Measurements from ENCODE around the gene RAB11B.
A peak's percentile ranks its signal among the peaks of the same experiment; 100 is the strongest.

Gene RAB11B

GRCh38 chr19:8391198-8392016 lies 1.2 kb downstream of the RAB11B start:
- no peak for TF ChIP-seq CTCF (IDR thresholded peaks at IDR 0.05; ENCODE audit: low read depth, low read length)
- H3K4me3 ChIP-seq (ENCODE audit: low read depth, low read length), result 0 out of 2 replicates have a peak overlapping the region, but pooled peaks have one; percentile 20

GRCh38 chr19:8392017-8392591 lies 1.9 kb downstream of the RAB11B start:
- H3K4me3 ChIP-seq (ENCODE audit: low read depth, low read length), result no peak overlapping the region
- TF ChIP-seq CTCF (IDR thresholded peaks at IDR 0.05; ENCODE audit: low read depth, low read length), result no peak

- TF ChIP-seq CTCF (IDR thresholded peaks at IDR 0.05; ENCODE audit: low read depth, low read length), result no peak
- no peak overlapping the region for H3K4me3 ChIP-seq (ENCODE audit: low read depth, low read length)
Measured at GRCh38 chr19:8393192-8393870, 3.2 kb downstream of the RAB11B start.

DNA sequence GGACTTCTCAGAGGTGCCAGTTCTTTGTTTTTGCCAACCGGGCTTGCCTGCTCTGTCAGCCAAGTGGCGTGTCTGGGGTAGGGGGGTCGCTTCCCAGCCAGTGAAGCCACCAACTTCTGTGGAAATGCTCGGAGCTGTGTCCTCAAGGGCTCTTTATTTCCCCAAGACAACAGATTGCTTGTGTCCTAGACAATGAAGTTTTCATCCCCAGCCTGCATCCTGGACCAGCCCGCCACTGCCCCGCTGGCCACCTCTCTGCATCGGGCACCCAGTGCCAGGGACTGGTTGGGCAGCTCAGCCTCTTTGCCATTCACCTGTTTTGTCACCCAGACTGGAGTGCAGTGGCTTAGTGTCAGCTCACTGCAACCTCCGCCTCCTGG lies 3.7 kb downstream of the RAB11B start:
- TF ChIP-seq CTCF (IDR thresholded peaks at IDR 0.05; ENCODE audit: low read depth, low read length), result no peak
- H3K4me3 ChIP-seq (ENCODE audit: low read depth, low read length), result no peak overlapping the region

- no peak for TF ChIP-seq CTCF (IDR thresholded peaks at IDR 0.05; ENCODE audit: low read depth, low read length)
- H3K4me3 ChIP-seq (ENCODE audit: low read depth, low read length), result no peak overlapping the region
Measured at GRCh38 chr19:8395621-8396082, 5.5 kb downstream of the RAB11B start.

GRCh38 chr19:8396185-8396562 lies 6.0 kb downstream of the RAB11B start:
- no peak for TF ChIP-seq CTCF (IDR thresholded peaks at IDR 0.05; ENCODE audit: low read depth, low read length)
- H3K4me3 ChIP-seq (ENCODE audit: low read depth, low read length), result no peak overlapping the region

Data from WI38 (cell line).